Brain microvascular endothelial cell (primary cell): ENCODE data around the gene RHOF.
A peak's percentile ranks its signal among the peaks of the same experiment; 100 is the strongest.

Experiments used
- DNase-seq: peaks from one replicate; pipeline ENCODE4 v3.0.0-alpha.2; 2020
- H3K27ac ChIP-seq: fragments of 250-450 bp; sonication (Bioruptor Pico); 2 replicates; pipeline ENCODE4 v1.5.1; 2020; ENCODE audit warnings: mild to moderate bottlenecking, moderate library complexity
- H3K27me3 ChIP-seq: fragments of 250-450 bp; sonication (Bioruptor Pico); replicated peaks from 2 replicates; pipeline ENCODE4 v1.5.1; 2020; ENCODE audit warnings: mild to moderate bottlenecking
- H3K36me3 ChIP-seq: fragments of 250-450 bp; sonication (Bioruptor Pico); replicated peaks from 2 replicates; pipeline ENCODE4 v1.5.1; 2020; ENCODE audit warnings: mild to moderate bottlenecking
- H3K4me3 ChIP-seq: 2 replicates; pipeline ENCODE4 v1.5.1; 2011; ENCODE audit warnings: low read depth, mild to moderate bottlenecking, control low read depth, low read length, moderate library complexity
- in situ Hi-C: cut with HindIII; loops from 2 replicates; pipeline ENCODE4 v1.10.0; 2017; ENCODE audit warnings: low sequenced_read_pairs, low pct_ligation_motif_present
- TF ChIP-seq, protein P1 (sequence below): IDR thresholded peaks from 2 replicates; pipeline ENCODE4 v1.5.1; 2011; ENCODE audit warnings: low read depth, mild to moderate bottlenecking, moderate library complexity, low read length, control low read depth, inconsistent platforms; ENCODE audit errors: missing control alignments

Gene RHOF

DNA sequence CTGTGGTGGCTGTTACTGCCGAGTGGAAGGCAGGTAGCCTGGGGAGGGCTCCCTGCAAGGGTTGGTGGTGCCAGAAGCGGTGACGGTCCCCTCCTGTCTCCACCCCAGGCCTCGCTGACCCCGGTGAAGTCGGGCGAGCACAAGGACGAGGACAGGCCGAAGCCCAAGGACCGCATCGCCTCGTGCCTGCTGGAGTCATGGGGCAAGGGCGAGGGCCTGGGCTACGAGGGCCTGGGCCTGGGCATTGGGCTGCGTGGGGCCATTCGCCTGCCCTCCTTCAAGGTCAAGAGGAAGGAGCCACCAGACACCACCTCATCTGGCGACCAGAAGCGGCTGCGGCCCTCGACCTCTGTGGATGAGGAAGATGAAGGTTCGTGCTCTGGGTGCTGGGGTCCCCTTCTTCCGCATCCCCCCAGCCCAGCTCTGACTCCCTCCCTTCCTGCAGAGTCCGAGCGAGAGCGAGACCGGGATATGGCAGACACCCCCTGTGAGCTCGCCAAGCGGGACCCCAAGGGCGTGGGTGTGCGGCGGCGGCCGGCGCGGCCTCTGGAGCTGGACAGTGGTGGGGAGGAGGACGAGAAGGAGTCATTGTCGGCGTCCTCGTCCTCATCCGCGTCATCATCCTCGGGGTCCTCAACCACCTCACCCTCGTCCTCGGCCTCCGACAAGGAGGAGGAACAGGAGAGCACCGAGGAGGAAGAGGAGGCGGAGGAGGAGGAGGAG, 23.6 kb upstream of the RHOF start:
- no peak overlapping the region for H3K4me3 ChIP-seq
- TF ChIP-seq, protein P1, sequence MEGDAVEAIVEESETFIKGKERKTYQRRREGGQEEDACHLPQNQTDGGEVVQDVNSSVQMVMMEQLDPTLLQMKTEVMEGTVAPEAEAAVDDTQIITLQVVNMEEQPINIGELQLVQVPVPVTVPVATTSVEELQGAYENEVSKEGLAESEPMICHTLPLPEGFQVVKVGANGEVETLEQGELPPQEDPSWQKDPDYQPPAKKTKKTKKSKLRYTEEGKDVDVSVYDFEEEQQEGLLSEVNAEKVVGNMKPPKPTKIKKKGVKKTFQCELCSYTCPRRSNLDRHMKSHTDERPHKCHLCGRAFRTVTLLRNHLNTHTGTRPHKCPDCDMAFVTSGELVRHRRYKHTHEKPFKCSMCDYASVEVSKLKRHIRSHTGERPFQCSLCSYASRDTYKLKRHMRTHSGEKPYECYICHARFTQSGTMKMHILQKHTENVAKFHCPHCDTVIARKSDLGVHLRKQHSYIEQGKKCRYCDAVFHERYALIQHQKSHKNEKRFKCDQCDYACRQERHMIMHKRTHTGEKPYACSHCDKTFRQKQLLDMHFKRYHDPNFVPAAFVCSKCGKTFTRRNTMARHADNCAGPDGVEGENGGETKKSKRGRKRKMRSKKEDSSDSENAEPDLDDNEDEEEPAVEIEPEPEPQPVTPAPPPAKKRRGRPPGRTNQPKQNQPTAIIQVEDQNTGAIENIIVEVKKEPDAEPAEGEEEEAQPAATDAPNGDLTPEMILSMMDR, result no peak
- no peak overlapping the region for H3K27ac ChIP-seq
- H3K36me3 ChIP-seq, result peaks cover 74% of the 10 kb centered on the region
- DNase-seq, result no peak
- in situ Hi-C loops, result no loop called here
- H3K27me3 ChIP-seq, result no peaks in the 10 kb centered on the region

DNA sequence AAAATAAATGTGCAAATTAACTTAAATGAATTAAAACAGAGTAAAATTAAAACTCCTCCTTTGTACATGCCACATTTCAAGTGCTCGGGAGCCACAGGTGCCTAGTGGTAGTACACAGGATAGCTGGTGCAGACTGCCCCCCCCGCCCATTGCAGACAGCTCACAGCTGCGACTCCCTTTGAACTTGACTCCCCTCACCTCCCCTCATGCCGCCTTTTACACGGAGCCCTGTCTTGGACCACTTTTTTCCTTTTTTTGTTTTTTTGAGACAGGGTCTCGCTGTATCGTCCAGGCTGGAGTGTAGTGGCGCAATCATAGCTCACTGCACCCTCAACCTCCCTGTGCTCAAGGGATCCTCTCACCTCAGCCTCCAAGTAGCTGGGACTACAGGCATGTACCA, 21.8 kb upstream of the RHOF start:
- in situ Hi-C loops, result no loop called here
- Histone ChIP-seq H3K27ac (no peak overlapping the region), H3K36me3 (peaks cover 76% of the 10 kb centered on the region), H3K4me3 (no peak overlapping the region), H3K27me3 (no peaks in the 10 kb centered on the region)
- DNase-seq, result no peak
- TF ChIP-seq, protein P1, result no peak

- Histone ChIP-seq H3K27me3 (no peaks in the 10 kb centered on the region), H3K27ac (no peak overlapping the region), H3K36me3 (peaks cover 76% of the 10 kb centered on the region), H3K4me3 (no peak overlapping the region)
- no peak for DNase-seq
- TF ChIP-seq, protein P1, result no peak
- in situ Hi-C loops, result no loop called here
Observed at GRCh38 chr12:121814429-121815119, 21.1 kb upstream of the RHOF start.

- in situ Hi-C loops, result no loop called here
- Histone ChIP-seq H3K27ac (no peak overlapping the region), H3K4me3 (no peak overlapping the region)
Observed at GRCh38 chr12:121813951-121814350, 20.5 kb upstream of the RHOF start.

DNA sequence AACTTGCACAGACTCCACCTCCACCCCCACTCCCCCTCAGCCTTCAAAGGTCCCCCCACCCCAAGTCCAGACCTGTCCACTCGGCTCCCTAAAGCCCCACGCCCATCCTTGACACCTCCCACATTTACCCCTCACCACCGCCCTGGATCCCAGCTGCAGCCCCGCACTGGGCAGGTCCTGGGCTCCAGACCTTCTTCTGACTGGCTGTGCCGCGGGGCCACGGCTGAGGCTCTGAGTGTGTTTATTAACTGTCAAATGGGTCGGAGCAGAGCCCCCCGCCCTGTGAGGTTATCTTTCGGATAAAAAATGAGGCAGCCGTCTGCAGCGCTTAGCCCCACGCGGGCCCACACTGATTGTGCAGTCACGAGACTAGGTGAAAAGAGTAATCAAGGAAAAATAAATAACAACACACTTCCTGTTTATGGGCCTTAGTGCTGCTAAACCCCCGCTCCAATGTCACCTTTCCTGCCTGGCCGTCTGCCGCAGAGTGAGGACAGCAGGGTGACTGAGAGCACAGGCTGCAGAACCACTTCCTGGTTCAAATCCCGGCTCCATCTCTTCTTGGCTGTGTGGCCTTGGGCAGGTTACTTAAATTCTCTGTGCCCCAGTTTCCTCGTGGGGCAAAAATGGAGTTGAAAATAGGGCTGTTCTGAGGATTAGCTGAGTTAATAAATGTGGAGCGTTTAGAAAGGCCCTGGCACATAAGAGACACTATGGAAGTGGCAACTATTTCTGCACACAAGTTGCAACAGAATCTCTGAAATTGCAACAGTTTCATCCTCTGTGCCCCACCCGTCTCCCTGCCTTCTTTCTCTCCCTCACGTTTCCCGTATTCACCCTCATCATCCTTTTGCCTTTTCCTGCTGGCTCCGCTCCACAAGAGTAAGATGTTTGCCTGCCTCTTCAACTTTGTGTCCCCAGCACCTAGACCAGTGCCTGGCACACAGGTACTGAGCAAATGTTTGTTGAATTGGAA, 19.7 kb upstream of the RHOF start:
- no peaks in the 10 kb centered on the region for H3K27me3 ChIP-seq
- DNase-seq, result no peak
- no peak overlapping the region for H3K27ac ChIP-seq
- peaks cover 78% of the 10 kb centered on the region for H3K36me3 ChIP-seq
- TF ChIP-seq, protein P1, result no peak
- in situ Hi-C loops, result no loop called here
- H3K4me3 ChIP-seq, result peak overlapping the region; percentile 65

More at GRCh38 chr12:121813951-121814350, 20.5 kb upstream of the RHOF start:
- no peak for DNase-seq
- Histone ChIP-seq H3K36me3 (peaks cover 76% of the 10 kb centered on the region), H3K27me3 (no peaks in the 10 kb centered on the region)
- TF ChIP-seq, protein P1, result no peak
